ENCODE data around the gene RXRB. TPM values are rescaled to one million over a fixed set of nuclear protein-coding genes. Genes with fewer than 3 reads are reported as not detected.

The RXRB gene
- total and polyA plus RNA-seq, 2 of the 8 experiments (the other 6 are each of a cell fraction or from before 2014, with no cell fraction given): 13.0 to 18.1 TPM

DNA sequence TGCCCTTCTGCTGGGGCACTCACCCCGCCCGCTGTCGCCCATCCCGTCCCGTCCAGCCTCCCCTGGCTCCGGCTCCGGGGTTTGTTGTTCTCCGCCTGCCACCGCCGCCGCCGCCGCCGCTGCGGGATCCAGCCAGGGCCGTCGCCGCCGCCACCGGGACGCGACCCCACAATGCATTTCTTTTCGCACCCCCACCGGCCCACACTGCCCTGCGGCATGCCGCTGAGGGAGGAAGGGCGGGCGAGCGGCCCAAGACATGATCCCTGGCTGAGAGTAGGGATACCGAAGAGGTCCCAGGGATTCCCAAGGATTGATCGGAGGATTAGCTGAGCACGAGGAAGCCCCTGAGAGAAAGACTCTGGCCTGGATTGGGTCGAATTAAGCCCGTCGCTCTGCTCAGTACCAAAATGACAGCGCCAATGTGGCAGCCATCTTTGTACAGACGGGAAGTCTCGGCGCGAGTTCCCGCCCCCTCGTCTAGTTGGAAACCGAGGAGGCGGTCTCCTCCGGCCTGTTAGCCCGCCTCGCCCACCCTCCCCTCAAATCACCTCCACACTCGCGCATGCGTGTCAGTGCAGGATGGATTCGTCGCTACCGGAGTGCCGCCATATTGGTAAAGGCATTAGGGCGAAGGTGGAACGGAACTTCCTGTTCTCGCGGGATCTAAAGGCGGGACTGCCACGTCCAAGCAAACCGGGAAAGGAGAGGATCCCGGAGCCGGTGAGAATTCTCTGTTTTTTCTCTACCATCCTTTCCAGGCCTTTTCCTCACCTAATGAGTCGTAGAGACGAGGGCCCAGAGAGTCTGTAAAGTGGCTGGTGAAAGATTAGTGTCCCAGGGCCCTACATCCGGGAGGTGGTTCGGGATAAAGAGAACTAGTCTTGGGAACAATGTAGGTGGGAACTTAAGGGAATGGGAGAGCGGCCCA lies at the start of gene RXRB, which contains the start of gene SLC39A7 (continued):
- TF ChIP-seq HDAC6 (IDR thresholded peaks at IDR 0.05; ENCODE audit: low read depth, low read length) (no peak), TAF7 (optimal IDR thresholded peaks at IDR 0.05; ENCODE audit: borderline replicate concordance, low read depth, low read length) (peak; percentile 45), BCL11A (IDR thresholded peaks at IDR 0.05; ENCODE audit: low read depth in 2 of 2, low read length in 2 of 2) (no peak), E2F6 (IDR thresholded peaks at IDR 0.05) (peak; percentile 55), RNF2 (IDR thresholded peaks at IDR 0.05; ENCODE audit: borderline replicate concordance, low read depth, low read length, missing control alignments, poor library complexity, severe bottlenecking) (no peak), SP4 (IDR thresholded peaks at IDR 0.05; ENCODE audit: low read length) (0 out of 2 replicates have a peak, but pooled peaks have one; percentile 38), ASH2L (IDR thresholded peaks at IDR 0.05; ENCODE audit: low read length) (peak; percentile 89), CHD2 (IDR thresholded peaks at IDR 0.05; ENCODE audit: low read length) (peak; percentile 99), RAD21 (IDR thresholded peaks at IDR 0.05 in 1 of 2, conservative IDR thresholded peaks at IDR 0.05 in 1 of 2; ENCODE audit: low read depth in 2 of 2, low read length in 2 of 2) (no peak), EZH2 (IDR thresholded peaks at IDR 0.05; ENCODE audit: low read depth, low read length, severe bottlenecking) (no peak), BACH1 (IDR thresholded peaks at IDR 0.05; ENCODE audit: low read length) (no peak), MAFK (IDR thresholded peaks at IDR 0.05; ENCODE audit: low read depth, low read length) (no peak), SAP30 (IDR thresholded peaks at IDR 0.05; ENCODE audit: insufficient read depth, insufficient replicate concordance, low read length) (peak; percentile 82), SP1 (IDR thresholded peaks at IDR 0.05; ENCODE audit: low read depth, low read length) (peak; percentile 72), SUZ12 (IDR thresholded peaks at IDR 0.05; ENCODE audit: low read length) (no peak), CREB1 (IDR thresholded peaks at IDR 0.05) (peak; percentile 76), KDM4A (IDR thresholded peaks at IDR 0.05; ENCODE audit: low read depth, low read length, severe bottlenecking) (peak; percentile 85), EGR1 (IDR thresholded peaks at IDR 0.05; ENCODE audit: borderline replicate concordance, low read depth, low read length) (peak; percentile 61; the same call in 1 of the 2 replicates), CHD1 (IDR thresholded peaks at IDR 0.05; ENCODE audit: low read depth, low read length) (no peak), YY1 (IDR thresholded peaks at IDR 0.05; ENCODE audit: low read depth, low read length) (peak; percentile 100), KDM1A (IDR thresholded peaks at IDR 0.05; ENCODE audit: borderline replicate concordance, low read length) (peak; percentile 67; the same call in 1 of the 2 replicates), POLR2A (IDR thresholded peaks at IDR 0.05; ENCODE audit: control extremely low read depth in 1 of 2, low read depth in 2 of 2, low read length in 2 of 2) (peak in 1 of 2 experiments; percentile 88; a peak in 2 of 3 replicates), JUND (IDR thresholded peaks at IDR 0.05; ENCODE audit: low read length) (0 out of 2 replicates have a peak, but pooled peaks have one; percentile 10)

All from H1 (cell line).